ENCODE results near the gene SLAIN2. TPM values are rescaled to one million over a fixed set of nuclear protein-coding genes. Genes with fewer than 3 reads are reported as not detected.
A peak's percentile ranks its signal among the peaks of the same experiment; 100 is the strongest.
"Not testable (repeated sequence)": the region's sequence is repeated elsewhere in the genome, so short reads cannot be mapped to it uniquely, and the experiment has no call there.

The SLAIN2 gene
- total RNA-seq: 110 TPM
- long read RNA-seq, full-length matches to known transcripts: 5 of 118 reads
- long read RNA-seq, partial matches to known transcripts: 19 of 118 reads
- long read RNA-seq, other reads (novel, unspliced or antisense): 94 of 118 reads

DNA sequence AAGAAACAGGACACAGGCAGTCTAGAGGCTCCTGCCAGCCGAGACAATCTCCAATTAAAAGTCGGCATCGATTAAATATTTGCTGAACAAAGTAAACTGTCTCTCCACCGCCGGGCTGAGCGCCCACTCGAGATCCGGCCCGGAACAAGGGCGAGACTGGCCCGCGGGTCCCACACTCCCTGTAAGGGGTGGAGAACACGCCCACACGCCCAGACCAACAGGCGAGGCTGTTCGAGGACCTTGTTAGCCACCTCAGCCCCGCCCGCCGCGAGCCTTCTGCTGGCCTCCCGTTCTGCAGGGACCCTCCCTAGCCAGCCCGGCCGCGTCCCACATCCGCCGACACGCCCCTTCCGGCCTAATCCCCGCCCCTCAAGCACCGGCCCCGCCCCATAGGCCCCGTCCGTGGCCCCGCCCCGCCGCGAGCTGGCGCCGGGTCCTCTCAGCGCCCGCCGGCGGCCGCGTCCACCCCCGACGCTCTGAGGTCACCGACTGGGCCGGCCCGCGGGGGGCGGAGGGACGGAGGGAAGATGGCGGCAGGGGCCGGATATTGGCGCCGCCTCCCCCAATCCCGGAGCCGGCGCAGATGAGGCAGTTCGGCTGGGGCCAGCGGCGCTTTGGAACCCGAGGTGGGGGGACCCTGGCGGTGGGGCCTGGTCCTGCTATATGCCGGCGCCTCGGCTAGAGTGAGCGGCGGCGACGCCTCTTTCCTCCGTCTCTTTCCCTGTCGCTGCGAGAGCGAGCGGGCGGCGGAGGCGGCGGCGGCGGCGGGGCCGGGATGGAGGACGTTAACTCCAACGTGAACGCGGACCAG lies at the start of gene SLAIN2:
Gene SLAIN2 (plus strand): TSS at position 565 of the 811 bp plus-strand sequence. CDS start 211 bp downstream, at position 776.
- ATAC-seq (ENCODE audit: poor library complexity): peak; percentile 97
- intact Hi-C loops (cut with DNase I): no loop called here
- peak; percentile 100 for DNase-seq

DNA sequence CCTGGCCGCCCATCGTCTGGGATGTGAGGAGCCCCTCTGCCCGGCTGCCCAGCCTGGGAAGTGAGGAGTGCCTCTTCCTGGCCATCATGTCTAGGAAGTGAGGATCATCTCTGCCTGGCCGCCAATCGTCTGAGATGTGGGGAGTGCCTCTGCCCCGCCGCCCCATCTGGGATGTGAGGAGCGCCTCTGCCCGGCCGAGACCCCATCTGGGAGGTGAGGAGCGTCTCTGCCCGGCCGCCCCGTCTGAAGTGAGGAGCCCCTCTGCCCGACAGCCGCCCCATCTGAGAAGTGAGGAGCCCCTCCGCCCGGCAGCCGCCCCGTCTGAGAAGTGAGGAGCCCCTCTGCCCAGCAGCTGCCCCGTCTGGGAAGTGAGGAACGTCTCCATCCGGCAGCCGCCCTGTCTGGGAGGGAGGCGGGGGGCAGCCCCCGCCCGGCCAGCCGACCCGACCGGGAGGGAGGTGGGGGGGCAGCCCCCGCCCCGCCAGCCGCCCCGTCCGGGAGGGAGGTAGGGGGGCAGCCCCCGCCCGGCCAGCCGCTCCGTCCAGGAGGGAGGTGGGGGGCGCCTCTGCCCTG lies 49.0 kb upstream of the SLAIN2 start:
- DNase-seq; intact Hi-C loops (cut with DNase I); ATAC-seq (ENCODE audit: poor library complexity): not testable (repeated sequence)

DNA sequence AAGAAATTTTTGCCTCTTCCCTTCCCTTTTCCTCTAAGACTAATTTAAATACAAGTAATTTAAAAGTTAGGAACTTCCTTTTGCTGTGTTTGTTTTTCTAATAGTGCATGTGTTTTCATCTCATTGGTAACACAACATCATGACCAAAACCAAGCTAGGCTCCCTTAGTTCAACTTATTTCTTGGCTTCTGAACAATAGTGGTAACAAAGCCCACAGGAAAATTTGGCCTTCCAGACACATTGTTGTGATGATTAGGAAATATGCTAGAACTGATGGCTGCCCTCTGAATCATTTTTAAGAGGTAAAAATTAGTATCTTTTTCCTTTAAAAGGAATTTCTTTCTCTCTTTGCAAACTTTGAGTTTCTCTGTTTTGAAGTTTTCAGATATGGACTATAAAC lies 46.2 kb upstream of the SLAIN2 start:
- DNase-seq (no peak), ATAC-seq (ENCODE audit: poor library complexity) (no peak)
- intact Hi-C loops (cut with DNase I): no loop called here

DNA sequence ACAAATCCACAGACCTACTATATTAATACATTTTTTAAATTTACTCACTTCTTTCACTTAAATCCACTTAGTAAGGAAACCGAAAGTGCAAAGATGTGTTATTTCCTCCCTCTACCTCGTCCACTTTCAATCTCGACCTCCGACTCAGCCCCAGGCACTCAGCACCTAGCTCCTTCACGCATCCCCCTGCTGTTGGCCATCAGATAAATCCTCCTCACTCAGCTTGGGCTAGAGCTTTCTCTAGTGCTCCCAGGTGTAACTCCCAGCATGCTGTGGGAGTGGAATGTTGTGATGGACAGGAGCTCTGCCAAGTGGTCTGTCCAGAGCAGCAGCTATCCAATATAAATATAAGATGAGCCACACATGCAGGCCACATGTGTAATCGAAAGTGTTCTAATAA lies 45.0 kb upstream of the SLAIN2 start:
- DNase-seq (no peak), ATAC-seq (ENCODE audit: poor library complexity) (no peak)
- intact Hi-C loops (cut with DNase I): no loop called here

DNA sequence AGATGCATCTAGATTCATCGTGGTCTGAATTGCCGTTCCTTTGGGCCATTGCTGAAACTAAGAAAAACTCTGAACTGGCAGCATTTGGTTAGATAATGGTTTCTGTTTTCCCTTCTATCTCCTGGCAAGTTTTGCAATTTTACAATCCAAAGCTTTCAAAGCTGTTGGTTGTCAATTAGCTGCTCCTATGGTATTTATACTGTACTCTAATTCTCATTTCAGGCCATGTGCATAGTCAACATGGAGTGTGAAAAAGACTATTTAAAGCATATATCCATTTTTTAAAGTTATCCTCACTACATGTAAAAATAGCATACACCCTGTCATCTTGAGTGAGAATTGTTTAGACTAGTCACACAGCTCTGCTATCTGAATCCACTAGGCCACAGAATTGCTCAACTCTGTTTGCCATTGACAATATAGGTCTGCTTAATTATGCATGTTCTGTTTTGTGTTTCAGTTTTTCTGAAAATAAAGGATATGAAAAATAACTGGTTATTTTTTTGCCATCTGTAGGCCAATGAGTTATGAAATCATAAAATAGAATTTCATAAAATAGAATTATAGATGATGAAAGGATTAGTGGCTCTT lies 44.0 kb upstream of the SLAIN2 start:
- intact Hi-C loops (cut with DNase I): no loop called here
- ATAC-seq (ENCODE audit: poor library complexity) (no peak), DNase-seq (no peak)

DNA sequence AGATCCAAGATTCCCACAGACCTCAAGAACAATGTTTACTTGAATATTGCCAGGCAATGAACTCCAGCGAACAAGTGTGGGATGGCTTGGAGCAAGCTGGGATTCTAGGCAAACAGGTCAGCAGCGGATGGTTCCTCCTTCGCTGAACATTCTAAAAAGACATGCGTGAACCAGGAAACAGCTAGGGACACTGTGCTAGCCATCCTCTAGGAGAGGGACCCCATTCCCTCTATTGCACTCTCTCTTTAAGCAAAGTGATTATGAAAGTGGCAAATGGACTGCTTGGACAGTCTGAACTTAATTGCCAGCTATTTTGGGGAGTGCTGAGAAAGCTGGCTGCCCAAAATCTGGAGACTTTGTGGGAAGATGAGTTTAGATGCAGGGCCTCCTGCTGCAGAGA lies 41.8 kb upstream of the SLAIN2 start:
- no peak for ATAC-seq (ENCODE audit: poor library complexity)
- no peak for DNase-seq
- intact Hi-C loops (cut with DNase I): no loop called here

DNA sequence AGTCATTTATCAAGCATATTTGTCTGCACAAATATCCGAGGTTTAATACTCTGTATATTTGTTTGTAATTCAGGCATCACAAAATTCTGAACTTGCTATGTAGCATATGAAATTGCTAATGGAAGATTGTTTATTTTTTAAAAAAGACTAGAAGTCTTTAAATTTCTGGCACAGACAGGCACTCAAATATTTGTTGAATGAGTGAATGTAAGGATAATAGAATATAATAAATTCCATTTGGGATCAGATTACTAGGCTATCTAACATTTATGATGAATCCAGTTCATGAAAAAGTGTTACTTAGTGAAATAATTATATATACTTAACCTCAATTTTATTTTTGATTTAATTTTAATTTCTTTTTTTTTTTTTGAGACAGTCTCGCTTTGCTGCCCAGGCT lies 41.3 kb upstream of the SLAIN2 start:
- intact Hi-C loops (cut with DNase I): no loop called here
- DNase-seq (no peak), ATAC-seq (ENCODE audit: poor library complexity) (no peak)

DNA sequence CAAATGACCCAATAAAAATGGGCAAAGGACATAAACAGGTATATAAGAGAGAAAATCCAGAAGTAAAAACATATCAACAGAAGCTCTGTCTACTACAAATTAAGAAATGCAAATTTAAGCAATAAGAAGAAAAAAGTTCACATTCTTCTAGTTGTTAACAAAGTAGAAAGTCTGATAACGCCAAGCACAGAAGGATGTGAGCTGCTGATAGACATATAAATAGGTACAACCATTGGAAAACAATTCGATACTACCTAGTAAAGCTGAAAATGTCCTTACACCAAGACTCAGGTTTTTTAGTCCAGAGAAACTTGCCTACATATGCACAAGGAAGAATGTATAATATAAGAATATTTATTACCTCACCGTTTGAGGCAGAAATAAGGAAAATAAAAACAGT lies 35.8 kb upstream of the SLAIN2 start:
- no peak for ATAC-seq (ENCODE audit: poor library complexity)
- no peak for DNase-seq
- intact Hi-C loops (cut with DNase I): no loop called here

DNA sequence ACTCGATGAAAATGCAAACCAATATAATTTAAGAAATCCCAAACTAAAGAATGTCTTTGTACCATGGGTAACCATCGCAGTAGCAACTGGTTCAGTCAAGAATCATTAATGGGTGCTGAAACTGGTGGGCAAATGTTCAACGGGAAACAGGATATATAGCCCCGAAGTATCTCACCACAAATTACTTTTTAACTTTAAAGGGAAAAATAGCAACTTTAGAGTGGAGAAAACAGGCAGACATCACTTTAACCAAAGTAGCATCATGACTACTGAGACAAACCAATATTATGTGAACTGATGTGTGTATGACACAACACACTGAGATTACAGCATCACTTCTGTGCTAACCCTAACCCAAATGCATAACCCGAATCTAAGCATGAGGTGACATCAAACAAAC lies 33.8 kb upstream of the SLAIN2 start:
- ATAC-seq (ENCODE audit: poor library complexity): no peak
- intact Hi-C loops (cut with DNase I): no loop called here
- DNase-seq: no peak

DNA sequence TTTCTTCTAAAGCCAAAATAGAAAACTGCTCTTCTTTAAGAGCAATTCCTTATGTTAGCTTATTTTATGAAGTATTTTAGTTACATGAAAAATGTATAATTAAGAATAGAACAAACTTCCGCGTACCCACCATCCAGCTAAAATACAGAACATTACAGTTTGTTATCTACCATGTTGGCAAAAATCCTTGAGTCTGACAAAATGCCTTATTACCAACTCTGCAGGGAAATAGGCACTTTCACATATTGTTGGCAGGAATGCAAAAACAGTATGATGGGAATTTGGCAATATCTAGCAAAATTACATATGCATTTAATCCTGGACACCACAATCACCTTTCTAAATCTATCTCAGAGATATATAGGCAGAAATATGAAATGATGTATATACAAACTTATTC lies 32.4 kb upstream of the SLAIN2 start:
- intact Hi-C loops (cut with DNase I): no loop called here
- no peak for ATAC-seq (ENCODE audit: poor library complexity)
- no peak for DNase-seq

DNA sequence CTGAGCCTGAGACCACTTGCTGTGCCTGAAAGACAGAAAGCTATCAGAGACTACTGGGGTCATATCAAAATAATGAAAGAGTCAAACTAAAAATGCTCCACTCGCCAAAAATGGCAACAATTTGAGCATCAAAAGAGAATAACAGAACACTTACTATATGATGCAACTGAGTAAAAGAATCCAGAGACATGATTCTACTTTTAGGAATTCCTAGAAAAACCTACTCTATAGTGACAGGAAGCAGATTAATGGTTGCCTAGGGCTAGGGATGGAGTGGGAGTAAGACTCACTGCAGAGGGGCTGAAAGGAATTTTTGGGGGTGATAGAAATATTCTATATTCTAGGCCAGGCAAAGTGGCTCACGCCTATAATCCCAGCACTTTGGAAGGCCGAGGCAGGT lies 29.4 kb upstream of the SLAIN2 start:
- ATAC-seq (ENCODE audit: poor library complexity) (no peak), DNase-seq (no peak)
- intact Hi-C loops (cut with DNase I): no loop called here

DNA sequence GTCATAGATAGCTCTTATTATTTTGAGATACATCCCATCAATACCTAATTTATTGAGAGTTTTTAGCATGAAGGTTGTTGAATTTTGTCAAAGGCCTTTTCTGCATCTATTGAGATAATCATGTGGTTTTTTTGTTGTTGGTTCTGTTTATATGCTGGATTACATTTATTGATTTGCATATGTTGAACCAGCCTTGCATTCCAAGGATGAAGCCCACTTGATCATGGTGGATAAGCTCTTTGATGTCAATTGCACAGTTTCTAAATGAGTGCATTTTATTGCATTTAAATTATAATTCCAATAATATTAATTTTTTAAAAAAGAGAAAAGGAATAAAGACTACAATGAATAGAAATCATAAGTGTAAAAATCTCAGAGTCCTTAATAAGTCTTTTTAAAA lies 26.6 kb upstream of the SLAIN2 start:
- DNase-seq; intact Hi-C loops (cut with DNase I); ATAC-seq (ENCODE audit: poor library complexity): not testable (repeated sequence)

DNA sequence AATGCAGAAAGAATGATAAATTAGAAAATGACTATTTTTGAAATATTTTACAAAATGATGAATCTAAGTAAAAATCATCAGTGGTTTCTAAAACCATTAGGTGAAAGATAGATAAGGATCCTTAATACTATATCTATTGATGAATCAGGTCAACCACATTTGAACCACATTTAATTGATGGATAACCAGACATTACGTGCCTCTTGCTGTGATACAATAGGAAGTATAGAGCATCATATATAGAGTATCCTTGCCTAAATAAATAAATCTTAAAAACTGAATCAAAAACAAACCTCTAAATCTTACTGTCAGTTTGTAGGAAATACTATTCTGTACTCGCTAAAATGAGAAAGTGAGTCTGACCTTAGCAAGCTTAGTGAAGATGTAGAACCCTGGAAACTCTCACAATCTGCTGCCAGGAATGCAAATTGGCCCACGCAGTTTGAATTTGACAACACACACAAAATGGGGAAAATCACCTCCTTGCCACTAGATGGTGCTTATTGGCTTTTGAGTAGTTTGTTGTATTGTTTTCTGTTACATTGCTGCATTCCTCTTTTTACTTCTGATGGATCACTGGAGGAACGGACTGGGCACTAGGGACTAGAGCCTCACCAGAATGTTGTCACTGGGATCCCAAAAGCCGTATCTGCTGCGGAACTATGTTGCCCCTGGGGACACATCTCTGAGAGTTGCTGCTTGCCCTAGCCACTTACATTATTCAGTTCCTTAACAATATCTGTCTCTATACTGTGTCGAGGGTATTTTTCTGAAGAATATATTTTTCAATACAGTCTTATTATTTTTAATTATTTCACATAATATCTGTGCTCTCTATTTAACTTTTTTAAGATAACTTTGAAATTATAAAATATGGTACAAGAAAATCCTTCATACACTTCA lies 25.4 kb upstream of the SLAIN2 start:
- DNase-seq (no peak), ATAC-seq (ENCODE audit: poor library complexity) (no peak)
- intact Hi-C loops (cut with DNase I): no loop called here

DNA sequence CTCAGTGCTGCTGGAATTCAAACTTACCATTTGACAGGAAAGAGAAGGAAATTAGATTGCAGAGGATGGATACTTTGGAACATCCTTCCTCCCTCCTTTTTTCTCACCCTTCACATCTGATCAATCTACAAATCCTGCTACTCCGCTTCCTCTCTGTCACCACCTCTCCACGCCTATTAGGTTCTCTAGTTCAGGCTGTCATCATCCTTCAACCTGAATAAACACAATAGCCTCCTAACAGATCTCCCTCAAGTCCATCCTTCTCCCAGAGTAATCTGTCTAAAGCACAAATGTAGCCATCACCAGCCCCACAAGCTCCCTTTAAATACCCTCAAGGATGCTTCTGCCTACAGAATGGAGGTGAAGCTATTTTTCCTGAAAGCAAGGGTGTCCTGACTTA lies 20.0 kb upstream of the SLAIN2 start:
- DNase-seq (no peak), ATAC-seq (ENCODE audit: poor library complexity) (no peak)
- intact Hi-C loops (cut with DNase I): no loop called here

DNA sequence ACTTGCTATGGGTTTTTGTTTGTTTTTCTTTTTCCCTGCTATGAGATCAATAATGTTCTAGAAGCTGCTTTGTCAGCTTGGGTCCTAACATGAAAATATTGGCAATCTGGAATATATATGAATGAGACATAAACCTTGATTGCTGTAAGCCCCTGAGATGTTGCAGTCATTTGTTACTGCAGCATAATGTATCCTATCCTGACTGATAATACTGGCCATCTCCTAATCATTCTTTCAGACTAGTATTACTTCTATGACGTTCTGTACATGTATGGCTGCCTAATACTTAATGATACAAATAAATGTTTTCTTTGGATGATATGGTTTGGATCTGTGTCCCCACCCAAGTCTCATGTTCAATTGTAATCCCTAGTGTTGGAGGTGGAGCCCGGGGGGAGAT lies 19.3 kb upstream of the SLAIN2 start:
- intact Hi-C loops (cut with DNase I): no loop called here
- ATAC-seq (ENCODE audit: poor library complexity) (no peak), DNase-seq (no peak)

DNA sequence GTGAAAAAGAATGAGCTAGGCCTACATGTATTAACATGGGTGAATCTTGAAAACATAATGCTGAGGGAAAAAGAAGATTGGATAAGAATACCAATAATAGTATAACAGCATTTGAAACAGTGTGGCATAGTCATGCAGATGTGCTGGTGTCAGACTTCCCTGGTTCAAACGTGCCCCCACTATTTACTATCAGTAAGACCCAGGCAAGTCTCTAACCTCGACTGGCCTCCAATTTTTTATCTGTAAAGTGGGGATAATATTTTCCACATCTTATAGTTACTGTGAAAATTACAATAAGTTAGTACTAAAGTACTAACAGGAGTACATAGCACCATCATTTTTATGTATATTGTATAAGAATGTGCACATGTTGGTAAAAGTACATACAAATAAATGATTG lies 17.0 kb upstream of the SLAIN2 start:
- DNase-seq (no peak), ATAC-seq (ENCODE audit: poor library complexity) (no peak)
- intact Hi-C loops (cut with DNase I): no loop called here

DNA sequence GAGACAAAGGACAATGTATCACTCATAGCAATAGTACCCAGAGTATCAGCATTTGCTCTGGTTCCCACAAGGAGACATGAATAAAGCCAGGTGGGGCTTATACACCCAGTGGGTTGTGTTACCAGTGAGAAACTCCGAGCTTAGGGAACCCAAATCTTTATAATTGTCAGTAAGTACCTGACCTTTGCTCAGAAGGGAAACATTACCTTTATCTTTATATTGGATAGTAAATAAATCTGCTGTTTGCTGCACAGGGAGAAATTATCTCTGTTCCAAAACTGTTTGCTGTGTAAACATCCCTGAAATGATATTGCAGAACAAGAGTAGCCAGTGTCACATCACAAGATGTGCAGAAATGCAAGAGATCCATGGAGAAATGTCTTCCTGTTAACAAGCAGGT lies 12.1 kb upstream of the SLAIN2 start:
- intact Hi-C loops (cut with DNase I): no loop called here
- no peak for ATAC-seq (ENCODE audit: poor library complexity)

DNA sequence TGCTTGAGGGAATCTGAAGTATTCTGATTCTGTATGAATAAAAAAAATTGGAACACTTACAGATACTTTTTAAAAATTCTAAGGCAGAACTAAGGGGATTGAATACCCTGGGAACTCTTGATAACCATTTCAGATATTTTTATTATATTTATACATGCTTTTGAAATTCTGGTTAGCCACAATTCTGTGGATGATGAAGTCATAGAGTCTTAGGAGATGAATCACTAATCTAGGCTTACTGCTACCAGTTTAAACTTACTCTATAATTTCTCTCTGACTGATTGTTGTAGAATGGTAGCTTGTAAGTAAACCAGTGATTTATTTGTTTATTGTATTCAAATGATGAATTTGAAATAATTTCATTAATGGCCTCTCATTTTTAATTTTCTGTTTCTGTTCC lies 11.4 kb upstream of the SLAIN2 start:
- DNase-seq (no peak), ATAC-seq (ENCODE audit: poor library complexity) (no peak)
- intact Hi-C loops (cut with DNase I): no loop called here

More for the DNA sequence above, 12.1 kb upstream of the SLAIN2 start:
- no peak for DNase-seq
